ENCODE measurements around the gene AEN.
"Not testable (repeated sequence)": the region's sequence is repeated elsewhere in the genome, so short reads cannot be mapped to it uniquely, and the experiment has no call there.

Gene AEN

DNA sequence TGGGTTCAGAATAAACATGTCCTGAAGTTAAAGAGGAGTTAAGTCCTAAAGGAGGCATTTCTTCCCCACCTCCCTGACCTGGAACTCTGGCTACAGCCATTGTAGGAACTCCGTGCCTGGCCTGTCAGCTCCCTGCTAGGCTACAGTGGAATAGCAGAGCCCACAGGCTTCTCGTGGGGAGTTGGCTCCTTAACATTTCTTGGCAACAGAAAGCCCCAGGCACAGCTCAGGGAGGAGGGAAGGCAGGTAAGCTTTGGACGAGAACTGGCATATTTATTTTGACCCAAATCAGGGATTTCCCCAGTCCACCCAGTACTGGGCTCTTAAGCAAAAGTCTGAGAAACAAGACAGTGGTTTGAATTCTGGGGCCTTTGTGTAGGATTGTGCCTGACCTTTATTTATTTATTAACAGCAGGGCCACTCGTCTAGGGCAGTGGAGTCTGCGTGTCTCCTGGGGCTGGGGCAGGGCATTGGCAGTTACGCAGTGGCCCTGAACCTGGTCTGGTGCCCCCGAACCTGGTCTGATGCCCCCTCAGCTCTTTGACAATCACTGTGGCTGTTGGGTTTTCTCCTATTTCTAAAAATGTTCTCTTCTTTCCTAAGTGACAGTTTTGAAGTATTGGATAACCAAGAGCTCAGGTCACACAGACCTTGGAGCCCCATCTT, 9.8 kb downstream of the AEN start:
- DNase-seq (ENCODE audit: low read depth): no peak

DNA sequence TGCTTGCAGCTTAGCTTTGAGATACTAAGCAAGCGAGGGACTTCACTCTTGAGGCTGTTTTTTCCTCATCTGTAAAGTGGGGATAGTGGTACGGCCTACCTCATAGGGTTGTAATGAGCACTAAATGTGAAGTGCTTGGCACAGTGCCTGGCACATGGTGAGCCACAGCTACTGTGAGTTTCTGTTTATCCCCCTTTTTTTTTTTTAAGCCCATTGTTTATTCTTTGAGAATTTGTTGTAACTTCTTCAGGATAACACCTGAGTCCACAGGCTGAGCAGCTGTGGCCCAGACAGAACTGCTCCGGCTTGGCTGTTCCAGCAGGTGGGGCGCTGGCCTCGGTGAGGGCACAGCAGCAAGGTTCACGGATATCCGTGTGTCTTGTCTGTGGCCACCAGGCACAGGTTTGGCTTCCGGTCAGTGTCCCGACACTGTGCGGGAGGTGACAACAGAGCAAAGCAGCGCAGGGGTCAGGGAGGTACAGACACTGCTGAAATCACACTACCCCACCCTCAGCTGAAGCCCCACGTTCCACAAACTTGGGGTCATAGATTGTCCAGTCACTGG, 10.4 kb downstream of the AEN start:
- DNase-seq (ENCODE audit: low read depth): no peak

GRCh38 chr15:88632797-88633196, 11.7 kb downstream of the AEN start:
- not testable (repeated sequence) for DNase-seq (ENCODE audit: low read depth)

DNA sequence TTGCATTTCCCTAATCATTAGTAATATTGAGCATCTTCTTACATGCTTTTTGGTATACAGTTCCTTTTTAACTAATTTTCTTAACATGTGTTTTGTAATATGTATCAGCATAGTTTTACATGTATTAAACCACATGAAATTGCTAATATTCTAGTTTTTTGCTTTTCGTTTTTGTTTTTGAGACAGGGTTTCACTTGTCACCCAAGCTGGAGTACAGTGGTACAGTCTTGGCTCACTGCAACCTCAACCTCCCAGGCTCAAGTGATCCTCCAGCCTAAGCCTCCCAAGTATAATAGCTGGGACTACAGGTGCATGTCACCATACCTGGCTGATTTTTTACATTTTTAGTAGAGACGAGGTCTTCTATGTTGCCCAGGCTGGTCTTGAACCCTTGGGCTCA, 13.3 kb downstream of the AEN start:
- DNase-seq (ENCODE audit: low read depth): no peak

DNA sequence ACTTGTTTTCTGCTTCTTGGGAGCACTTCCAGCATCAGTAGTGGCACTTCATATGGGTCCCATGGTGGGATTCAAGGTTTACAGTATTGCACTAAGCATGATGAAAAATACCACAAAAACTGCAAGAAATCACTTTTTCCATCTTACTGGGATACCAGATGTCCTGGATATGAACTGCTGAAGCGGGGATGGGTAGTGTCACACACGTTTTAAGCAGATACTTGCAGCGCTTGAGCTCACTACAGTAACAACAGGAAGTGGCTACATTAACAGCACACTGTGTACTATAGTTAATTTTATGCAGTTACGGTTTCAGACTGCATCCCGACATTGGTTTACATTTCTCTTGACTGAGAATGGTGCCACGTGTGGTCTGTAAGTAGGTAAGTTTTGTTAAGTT, 14.2 kb downstream of the AEN start:
- DNase-seq (ENCODE audit: low read depth): no peak

GRCh38 chr15:88636050-88636449, 14.9 kb downstream of the AEN start:
- no peak for DNase-seq (ENCODE audit: low read depth)

DNA sequence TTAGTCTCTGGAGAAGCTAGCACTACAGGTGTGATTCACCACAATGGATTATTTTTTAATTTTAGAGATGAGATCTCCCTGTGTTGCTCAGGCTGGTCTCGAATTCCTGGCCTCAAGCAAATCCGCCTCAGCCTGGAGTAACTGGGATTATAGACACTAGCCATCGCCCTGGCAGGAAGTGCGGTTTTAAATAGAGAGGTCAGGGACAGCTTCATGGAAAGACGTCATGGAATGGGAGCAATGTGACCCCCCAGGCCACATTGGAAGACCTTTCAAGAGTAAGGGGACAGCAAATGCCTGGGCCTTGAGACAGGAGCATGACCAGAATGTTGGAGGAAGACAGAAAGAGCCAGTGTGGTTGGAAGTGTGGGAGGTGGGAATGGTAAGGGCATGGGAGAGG, 15.5 kb downstream of the AEN start:
- DNase-seq (ENCODE audit: low read depth): no peak

DNA sequence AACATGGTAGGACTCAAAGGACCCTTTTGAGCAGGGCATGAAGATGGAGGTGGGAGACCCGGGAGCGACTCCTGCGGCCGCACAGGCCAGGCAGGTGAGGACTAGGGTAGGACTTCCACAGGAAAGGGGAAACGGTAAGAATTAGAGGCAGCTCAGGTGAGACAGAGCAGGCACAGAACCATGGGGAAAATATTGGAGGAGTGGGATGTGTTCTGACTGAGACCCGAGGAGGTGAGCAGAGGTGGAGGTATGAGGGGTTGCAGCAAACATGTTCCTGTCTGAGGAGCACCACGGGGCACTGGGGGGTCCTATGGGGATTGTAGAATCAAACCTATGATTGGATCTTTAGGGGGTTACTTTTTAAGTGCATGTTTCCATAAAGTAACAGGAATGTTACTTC, 16.3 kb downstream of the AEN start:
- no peak for DNase-seq (ENCODE audit: low read depth)

DNA sequence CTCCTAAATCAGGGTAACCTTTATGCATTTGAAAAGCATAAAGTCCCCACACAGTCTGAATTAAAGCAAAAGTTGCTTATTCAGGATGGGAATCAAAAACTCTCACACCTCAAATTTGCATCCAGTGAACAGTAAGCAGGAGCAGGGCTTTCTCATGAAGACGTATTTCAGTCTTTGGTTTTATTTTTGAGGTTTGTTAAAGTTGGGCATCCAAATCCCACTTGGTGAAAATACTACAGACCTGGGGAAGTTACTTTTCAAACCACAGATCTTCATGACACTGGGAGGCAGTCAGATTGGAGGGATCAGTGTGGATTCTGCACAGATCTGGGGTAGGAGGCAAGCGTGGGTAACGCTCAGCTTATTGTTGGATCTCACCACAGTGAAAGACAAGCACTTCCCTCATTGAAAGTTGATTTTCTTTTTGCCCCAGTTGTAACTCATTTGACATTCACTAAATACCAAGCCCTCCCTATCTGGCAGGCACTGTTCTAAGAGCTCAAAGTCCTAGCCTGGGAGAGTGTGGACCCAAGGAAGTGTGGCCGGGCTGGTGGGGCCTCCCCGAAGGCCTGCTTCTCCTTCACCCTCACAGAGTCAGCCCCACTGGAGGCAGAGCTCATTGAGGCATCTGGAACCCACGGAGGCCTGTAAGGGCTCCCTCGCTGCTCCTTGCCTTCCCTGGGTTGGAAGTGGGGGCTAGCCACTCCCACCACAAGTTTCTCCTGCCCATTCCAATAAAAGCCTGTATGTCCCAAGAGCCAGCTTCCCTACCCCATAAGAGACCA, 16.9 kb downstream of the AEN start:
- DNase-seq (ENCODE audit: low read depth): no peak

DNA sequence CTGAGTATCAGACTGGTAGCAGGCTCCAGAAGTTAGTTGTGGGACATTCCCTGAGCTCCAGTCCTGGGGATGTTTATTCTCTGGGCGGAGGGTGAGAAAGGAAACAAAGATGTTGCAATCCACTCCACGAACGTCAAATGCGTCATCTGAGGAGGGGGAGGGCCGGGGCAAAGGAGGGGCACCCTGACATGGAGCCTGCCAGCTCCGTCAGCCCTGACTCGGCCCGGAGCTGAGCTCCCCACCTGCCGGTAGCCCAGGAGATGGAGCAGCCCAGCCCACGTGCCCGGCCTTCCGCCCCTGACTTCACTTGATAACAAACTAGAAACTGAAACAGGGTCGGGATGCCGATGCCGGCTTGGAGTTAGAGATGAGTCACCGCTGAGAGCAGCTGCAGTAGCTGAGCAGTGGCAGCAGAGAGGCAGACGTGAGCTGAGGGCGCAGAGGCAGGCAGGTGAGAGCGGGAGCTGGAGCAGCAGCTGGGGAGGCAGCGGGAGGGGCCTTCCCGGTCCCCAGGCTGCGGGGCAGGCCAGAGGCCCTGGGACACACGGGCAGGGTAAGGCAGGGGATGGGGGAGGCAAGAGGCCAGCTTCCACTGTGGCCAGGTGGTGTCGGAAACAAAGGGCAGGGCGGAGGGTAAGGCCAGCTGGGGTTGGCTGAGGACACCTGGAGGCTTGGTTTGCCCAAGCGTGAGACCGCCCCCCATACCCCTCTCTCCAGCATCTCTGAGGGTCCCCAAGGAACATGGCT, 17.7 kb downstream of the AEN start, which contains the start of gene ISG20:
TSS of gene ISG20 (plus strand) at position 391 of the 747 bp plus-strand sequence. CDS start at position 742, 351 bp downstream.
- DNase-seq (ENCODE audit: low read depth): peak; percentile 84

DNA sequence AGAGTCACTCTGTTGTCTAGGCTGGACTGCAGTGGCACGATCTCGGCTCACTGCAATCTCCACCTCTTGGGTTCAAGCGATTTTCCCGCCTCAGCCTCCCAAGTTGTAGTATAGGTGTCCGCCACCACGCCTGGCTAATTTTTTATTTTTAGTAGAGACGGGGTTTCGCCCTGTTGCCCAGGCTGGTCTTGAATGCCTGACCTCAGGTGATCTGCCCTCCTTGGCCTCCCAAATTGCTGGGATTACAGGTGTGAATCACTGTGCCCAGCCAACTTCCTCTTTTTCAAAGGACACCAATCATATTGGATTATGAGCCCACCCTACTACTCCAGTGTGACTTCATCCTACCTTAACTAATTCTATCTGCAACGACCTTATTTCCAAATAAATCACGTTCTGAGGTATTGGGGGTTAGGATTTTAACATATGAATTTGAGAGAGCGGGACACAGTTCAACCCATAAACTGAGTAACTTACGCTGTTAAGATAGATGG, 20.9 kb downstream of the AEN start:
- DNase-seq (ENCODE audit: low read depth): no peak

- DNase-seq (ENCODE audit: low read depth): not testable (repeated sequence)
These were observed 21.4 kb downstream of the AEN start for GRCh38 chr15:88642514-88642913.

- no peak for DNase-seq (ENCODE audit: low read depth)
These were observed 23.6 kb downstream of the AEN start for GRCh38 chr15:88644741-88645140.

GRCh38 chr15:88645171-88646087, 24.3 kb downstream of the AEN start:
- no peak for DNase-seq (ENCODE audit: low read depth)

DNA sequence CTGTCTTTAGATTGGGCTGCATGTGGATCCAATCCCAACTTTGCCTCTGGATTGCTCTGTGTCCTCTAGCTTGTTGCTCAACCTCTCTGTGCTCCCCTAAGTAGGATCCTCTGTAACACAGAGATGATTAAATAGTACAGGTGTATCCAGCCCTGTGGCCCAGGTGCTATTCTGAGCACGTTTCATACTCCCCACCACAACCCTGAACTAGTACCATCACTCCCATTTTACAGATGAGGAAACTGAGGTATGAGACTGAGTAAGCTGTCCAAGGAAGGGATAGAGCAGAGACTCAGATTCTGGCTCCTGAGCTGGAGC, 24.9 kb downstream of the AEN start:
- no peak for DNase-seq (ENCODE audit: low read depth)

DNA sequence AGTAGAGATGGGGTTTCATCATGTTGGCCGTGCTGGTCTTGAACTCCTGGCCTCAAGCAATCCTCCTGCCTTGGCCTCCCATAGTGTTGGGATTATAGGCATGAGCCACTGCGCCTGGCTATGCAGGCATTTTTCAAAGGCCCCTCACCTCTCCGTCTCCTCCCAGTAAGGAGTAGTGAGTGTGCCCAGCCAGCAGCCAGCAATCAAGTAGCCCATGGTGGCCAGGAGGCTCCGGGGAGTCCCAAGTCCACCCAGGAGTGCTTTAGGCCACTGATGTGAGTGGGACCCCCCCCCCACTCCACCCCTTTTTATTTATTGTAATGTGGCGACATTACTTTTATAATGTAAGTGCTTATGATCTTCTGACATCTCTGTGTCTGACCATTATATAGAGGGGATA, 25.8 kb downstream of the AEN start:
- DNase-seq (ENCODE audit: low read depth): no peak

GRCh38 chr15:88647351-88648105, 26.4 kb downstream of the AEN start:
- DNase-seq (ENCODE audit: low read depth): no peak

DNA sequence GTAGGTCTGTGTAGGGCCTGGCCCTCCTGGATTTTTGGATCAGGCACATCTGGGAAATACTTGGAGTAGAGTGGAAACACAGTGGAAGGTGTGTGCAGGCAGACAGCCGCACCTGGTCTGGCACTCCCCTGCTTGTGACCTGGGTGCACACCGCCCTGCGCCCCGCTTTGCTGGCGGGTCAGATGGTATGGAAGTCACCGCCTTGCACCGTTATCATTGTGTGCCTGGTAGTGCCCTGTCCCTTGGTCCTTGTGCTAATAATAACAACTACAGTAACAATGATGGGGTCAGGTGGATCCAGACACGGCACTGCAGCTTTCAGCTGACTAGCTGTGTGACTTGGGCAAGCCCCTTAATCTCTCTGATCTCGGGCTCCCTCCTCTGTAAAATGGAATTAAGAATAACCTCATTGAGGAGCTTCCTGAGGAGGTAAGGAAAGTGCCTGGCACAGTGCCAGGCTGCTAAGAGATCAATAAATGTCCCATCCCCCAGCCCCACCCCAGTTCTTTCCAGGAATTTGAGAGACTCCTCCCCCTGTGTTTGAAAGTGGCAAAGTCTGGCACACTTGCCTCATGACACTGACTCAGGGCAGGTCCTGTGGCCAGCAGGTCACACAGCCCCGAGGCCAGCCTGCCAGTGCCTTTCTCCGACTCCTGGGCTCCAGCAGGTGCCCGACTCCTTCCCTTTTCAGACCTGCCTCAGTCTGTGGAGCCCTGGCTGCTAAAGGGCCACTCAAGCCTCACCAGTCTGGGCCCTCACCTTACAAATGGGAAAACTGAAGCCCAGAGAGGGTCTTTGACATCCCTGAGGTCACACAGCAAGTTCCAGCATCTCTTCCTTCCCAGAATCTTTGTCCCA, 27.4 kb downstream of the AEN start:
- DNase-seq (ENCODE audit: low read depth): no peak

GRCh38 chr15:88649286-88649733, 28.2 kb downstream of the AEN start:
- DNase-seq (ENCODE audit: low read depth): peak; percentile 53

Data from stimulated activated CD8-positive, alpha-beta memory T cell treated with anti-CD3 and anti-CD28 coated beads, Interleukin-7, amount 100 ng/mL, for 24 hours (primary cell).